Uterus (tissue), 2 donors: ENCODE measurements around the gene INSM1.

Source experiments
- POLR2A ChIP-seq, 2 donors: fragments of 450-650 bp; IDR thresholded peaks; one replicate each; pipeline ENCODE4 v1.6.1; 2016; ENCODE audit warnings: antibody characterized with exemption in 2 of 2, mild to moderate bottlenecking in 1 of 2, moderate library complexity in 1 of 2
- TF ChIP-seq, protein P1 (sequence below), 4 experiments: fragments of 200-600 bp in 2 of 4; fragments of 450-650 bp in 2 of 4; sonication (generic) in 2 of 4; IDR thresholded peaks; one replicate each; pipeline ENCODE4 v1.5.1; 2016 to 2019; ENCODE audit warnings: antibody characterized with exemption in 4 of 4, mild to moderate bottlenecking in 2 of 4, moderate library complexity in 1 of 4

DNA sequence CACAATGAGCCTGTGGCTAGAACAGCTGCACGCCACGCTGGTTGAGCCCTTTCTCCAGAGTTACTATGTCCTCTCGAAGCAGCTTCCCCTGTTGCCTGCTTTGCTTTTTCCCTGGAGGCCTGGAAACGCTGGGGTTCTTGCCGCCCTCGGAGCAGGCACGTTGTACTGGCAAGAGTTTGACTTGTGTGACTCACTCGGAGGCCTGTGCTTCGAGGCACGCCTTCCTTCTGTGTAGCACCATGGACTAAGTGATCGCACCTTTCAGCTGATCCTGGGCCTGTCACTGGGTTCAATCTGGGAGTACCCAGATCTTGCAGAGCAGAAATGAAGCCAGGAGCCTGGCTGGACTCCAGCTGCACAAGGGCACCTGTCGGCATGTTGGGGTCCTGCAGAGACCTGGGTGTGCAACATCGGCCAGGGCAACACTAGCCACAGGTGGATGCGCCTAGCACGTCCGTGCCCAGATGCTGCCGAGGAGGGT lies 5.2 kb downstream of the INSM1 start:
- TF ChIP-seq POLR2A (IDR thresholded peaks at IDR 0.05) = no peak
- TF ChIP-seq, protein P1, sequence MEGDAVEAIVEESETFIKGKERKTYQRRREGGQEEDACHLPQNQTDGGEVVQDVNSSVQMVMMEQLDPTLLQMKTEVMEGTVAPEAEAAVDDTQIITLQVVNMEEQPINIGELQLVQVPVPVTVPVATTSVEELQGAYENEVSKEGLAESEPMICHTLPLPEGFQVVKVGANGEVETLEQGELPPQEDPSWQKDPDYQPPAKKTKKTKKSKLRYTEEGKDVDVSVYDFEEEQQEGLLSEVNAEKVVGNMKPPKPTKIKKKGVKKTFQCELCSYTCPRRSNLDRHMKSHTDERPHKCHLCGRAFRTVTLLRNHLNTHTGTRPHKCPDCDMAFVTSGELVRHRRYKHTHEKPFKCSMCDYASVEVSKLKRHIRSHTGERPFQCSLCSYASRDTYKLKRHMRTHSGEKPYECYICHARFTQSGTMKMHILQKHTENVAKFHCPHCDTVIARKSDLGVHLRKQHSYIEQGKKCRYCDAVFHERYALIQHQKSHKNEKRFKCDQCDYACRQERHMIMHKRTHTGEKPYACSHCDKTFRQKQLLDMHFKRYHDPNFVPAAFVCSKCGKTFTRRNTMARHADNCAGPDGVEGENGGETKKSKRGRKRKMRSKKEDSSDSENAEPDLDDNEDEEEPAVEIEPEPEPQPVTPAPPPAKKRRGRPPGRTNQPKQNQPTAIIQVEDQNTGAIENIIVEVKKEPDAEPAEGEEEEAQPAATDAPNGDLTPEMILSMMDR (IDR thresholded peaks at IDR 0.05) = no peak
